RWPE1 (cell line): ENCODE results near the gene NOL9.

Experiments used
- CTCF ChIA-PET: fragments of 350-600 bp; sonication (Branson Sonifier 250); formaldehyde crosslinking; extraction: SDS; loops from one replicate; lab custom pipeline; 2021; lab: Yijun Ruan, JAX
- POLR2A ChIA-PET: fragments of 400-600 bp; formaldehyde crosslinking; extraction: SDS; loops from one replicate; lab custom pipeline; 2020; ENCODE audit warnings: antibody characterized with exemption; ENCODE audit not compliant: low non-redundant PET; lab: Yijun Ruan, JAX
- DNase-seq: peaks from one replicate; pipeline ENCODE4 v3.0.0; 2012; ENCODE audit warnings: low spot score
- H3K27ac ChIP-seq: fragments of 450-650 bp; 2 replicates; pipeline ENCODE4 v1.5.1; 2017
- TF ChIP-seq, protein P1 (sequence below): fragments of 450-650 bp; conservative IDR thresholded peaks from 2 replicates; pipeline ENCODE4 v1.5.1; 2017; ENCODE audit warnings: low read depth, mild to moderate bottlenecking

NOL9 gene

DNA sequence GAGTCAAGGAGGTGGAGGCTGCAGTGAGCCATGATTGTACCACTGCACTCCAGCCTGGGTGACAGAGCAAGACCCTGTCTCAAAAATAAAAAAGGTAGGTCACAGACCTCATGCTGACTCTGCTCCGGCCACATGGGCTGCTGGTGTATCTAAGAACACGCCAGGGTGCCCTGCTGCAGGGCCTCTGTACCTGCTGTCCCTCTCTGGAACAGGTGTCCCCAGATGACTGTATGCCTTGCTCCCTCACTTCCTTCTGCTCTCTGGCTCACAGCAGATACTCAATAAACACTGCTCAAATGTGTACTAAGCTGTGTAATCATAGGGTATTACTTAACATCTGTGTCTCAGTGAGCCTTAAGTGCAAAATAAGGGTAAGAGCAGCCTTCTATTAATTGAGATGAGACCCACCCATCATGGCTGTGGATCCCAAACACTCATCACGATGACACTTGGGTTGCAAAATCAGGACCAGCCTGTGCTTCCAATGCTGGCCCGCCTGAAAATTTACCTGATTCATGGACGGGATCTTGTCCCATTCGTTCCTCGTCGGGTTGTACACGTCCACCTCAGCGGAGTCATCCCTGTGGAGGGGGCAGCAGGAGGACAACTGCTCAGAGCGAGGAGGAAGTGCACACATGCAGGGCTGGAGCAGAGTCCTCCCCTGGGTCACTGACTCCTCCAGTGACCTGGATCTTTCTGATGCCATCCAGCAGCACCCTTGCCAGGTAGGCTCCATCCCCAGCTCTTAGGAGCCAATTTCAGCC, 40.8 kb upstream of the NOL9 start:
- POLR2A ChIA-PET = no interaction called here

DNA sequence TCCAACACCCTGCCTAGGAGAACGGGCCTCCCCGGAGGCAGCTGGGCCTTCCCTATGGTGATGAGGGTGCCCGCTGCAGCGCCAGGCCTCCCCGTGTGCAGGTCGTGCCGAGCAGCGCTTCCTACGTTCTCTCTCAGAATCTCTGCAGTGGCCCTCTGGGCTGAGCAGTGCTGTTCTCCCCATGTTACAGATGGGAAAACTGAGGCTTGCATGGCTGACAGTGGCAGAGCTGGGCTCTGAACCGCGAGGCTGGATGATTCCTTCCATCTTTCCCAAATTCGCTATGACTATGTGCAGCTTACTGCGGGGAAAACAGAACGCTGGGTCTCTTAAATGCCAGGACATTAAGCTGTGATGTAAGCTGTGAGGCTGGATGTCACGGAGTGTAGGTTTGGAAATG, 39.5 kb upstream of the NOL9 start:
- H3K27ac ChIP-seq = peak overlapping the region; percentile 61
- no peak for DNase-seq
- ChIA-PET CTCF (no interaction called here), POLR2A (no interaction called here)
- TF ChIP-seq, protein P1, sequence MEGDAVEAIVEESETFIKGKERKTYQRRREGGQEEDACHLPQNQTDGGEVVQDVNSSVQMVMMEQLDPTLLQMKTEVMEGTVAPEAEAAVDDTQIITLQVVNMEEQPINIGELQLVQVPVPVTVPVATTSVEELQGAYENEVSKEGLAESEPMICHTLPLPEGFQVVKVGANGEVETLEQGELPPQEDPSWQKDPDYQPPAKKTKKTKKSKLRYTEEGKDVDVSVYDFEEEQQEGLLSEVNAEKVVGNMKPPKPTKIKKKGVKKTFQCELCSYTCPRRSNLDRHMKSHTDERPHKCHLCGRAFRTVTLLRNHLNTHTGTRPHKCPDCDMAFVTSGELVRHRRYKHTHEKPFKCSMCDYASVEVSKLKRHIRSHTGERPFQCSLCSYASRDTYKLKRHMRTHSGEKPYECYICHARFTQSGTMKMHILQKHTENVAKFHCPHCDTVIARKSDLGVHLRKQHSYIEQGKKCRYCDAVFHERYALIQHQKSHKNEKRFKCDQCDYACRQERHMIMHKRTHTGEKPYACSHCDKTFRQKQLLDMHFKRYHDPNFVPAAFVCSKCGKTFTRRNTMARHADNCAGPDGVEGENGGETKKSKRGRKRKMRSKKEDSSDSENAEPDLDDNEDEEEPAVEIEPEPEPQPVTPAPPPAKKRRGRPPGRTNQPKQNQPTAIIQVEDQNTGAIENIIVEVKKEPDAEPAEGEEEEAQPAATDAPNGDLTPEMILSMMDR = no peak

More for the DNA sequence above, 40.8 kb upstream of the NOL9 start:
- H3K27ac ChIP-seq = peak overlapping the region; percentile 61
- DNase-seq = no peak
- TF ChIP-seq, protein P1 = no peak
- CTCF ChIA-PET = no interaction called here

DNA sequence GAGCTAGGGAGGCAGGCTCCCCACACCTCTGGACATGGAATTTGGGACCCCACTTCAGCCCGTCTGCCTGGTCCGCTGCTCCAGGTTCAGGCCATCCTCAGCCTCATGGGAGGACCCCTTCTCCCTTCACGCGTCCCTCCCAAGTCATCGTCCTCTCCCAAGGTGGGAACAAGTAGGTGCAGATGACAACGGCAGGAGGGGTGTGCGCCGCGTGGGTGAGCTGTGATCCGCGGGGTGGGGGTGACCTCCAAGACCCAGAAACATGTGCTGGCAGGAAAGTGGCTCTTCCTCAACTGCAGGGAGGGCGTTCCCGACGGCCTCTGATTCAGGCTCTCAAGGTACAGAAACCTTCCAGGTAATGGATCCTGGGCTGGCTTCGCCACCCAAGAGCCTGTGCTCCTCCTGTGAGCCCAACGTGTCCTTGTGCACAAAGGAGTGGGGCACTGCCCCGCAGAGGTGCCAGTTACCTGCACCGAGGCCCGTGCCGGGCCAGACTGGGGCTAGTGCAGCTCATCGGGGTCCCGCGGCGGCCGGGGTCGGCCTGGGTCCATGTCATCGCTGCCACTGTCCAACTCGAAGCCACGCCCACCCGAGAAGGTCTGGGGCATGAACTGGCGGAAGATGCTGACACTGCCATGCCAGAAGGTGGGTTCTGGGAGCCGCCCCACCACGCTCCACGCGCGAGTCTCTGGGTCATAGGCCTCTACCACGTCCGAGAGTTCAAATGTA, 38.7 kb upstream of the NOL9 start:
- ChIA-PET CTCF (no interaction called here), POLR2A (no interaction called here)
- no peak for DNase-seq
- TF ChIP-seq, protein P1 = no peak
- peak overlapping the region; percentile 61 for H3K27ac ChIP-seq

DNA sequence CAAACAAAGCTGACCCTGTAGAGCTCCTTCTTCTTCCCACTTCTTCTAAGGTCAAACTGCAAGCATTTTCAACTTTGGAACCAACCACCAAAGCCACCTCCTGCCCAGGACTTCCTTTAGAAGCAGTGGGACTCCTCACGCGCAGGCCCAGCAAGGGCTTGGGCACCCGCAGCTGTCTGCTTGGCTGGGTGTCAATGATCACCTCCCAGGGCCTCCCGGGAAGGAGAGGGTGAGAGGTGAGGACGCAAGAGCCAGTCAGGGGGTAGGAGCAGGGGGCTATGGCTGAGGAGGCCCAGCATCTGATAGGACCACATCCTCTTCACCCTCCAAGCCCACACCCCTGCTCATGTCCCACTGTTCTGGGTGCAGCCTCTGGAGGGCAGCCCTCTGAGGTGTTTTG, 38.1 kb upstream of the NOL9 start:
- TF ChIP-seq, protein P1 = no peak
- peak overlapping the region; percentile 61 for H3K27ac ChIP-seq
- ChIA-PET CTCF (no interaction called here), POLR2A (no interaction called here)
- DNase-seq = no peak

DNA sequence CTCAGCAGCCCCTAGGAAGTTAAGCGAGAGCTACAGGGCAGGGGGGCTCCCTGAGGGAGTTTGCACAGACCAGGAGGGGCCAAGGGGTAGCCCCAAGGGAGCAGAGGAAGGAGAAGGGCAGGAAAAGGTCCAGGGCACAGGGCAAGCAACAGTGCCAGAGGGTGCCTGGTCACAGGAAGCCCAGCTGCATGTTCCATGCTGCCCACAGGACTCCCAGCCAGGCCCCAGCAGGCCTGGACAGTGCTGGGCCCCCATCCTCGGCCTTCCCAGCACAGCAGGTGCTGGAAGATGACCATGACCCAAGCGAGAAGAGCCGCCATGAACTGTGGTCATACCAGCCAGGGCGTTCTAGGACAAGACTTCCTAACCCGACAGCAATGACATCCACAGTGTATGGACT, 37.3 kb upstream of the NOL9 start:
- CTCF ChIA-PET = interaction anchor here (0.6 to 1.0 kb wide), 2 partner anchors 10 to 15 kb away, joined by 4 to 5 read pairs; no protein-coding TSS in a partner anchor

DNA sequence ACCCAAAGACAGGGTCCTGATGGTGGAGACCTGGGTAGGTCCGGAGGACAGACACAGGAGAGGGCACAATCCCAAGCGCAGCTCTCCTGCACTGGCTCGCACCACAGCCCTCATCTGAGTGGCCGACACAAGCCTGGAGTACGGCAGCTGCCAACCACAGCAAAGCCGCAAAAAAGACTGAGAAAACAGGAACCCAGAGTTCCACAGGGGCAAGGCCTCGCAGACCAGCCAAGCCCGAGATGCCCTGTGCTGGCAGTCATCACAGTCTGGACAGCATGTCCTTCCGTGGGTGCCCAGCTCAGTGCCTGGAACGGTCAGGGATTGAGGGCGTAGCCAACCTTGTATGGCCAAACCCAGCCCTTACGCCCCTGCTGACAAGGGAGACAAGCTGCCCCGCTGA, 36.9 kb upstream of the NOL9 start:
- DNase-seq = no peak
- ChIA-PET CTCF (interaction anchor here (1.0 kb wide), 1 partner anchor 10 kb away, joined by 5 read pairs; no protein-coding TSS in a partner anchor), POLR2A (no interaction called here)
- H3K27ac ChIP-seq = peak overlapping the region; percentile 61
- TF ChIP-seq, protein P1 = no peak

More for the DNA sequence above, 37.3 kb upstream of the NOL9 start:
- POLR2A ChIA-PET = no interaction called here
- H3K27ac ChIP-seq = peak overlapping the region; percentile 61
- no peak for DNase-seq
- TF ChIP-seq, protein P1 = no peak
